ENCODE data around the gene OR2G2. TPM values are rescaled to one million over a fixed set of nuclear protein-coding genes. Genes with fewer than 3 reads are reported as not detected.

Gene OR2G2
- total RNA-seq, 1 experiment from 2014 or later = not detected

DNA sequence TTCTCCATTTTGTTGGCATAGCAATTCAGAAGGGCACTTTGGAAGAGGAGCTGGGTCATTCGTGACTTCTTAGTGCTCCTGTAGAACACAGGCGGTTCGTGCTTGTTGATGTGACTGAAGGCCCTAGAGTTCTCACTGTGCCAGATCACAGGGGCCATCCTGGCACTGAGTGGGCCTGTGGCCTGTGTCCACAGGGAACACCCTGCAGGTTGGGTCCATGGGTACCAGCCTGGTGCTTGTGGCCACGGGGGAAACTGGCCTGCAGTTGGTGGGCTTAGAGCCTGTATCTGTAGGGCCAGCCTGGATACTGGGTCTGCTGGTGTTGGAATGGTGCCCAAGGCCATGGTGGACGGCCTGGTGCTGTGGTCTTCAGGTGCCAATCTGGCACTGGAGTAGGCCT lies 26.5 kb downstream of the OR2G2 start:
- intact Hi-C loops (cut with micrococcal nuclease; ENCODE audit: unreplicated experiment) = no loop called here
- BruUV-seq (replicated peaks) = no TSS peak
- no peak for DNase-seq (ENCODE audit: low spot score)
- CTCF ChIA-PET = no interaction called here
- Histone ChIP-seq H3K9me3 (ENCODE audit: low read depth, low read length, poor library complexity, severe bottlenecking) (no peaks in the 10 kb centered on the region), H3K27ac (ENCODE audit: low read depth, low read length, poor library complexity, severe bottlenecking) (no peak overlapping the region), H3K27me3 (replicated peaks; ENCODE audit: insufficient read depth, low read depth, low read length, poor library complexity) (no peaks in the 10 kb centered on the region), H3K36me3 (ENCODE audit: insufficient read depth, low read length, poor library complexity, severe bottlenecking) (no peaks in the 10 kb centered on the region), H3K4me1 (ENCODE audit: insufficient read depth, low read length, poor library complexity, severe bottlenecking) (no peaks in the 10 kb centered on the region), H3K4me3 (ENCODE audit: low read depth, low read length, poor library complexity, severe bottlenecking) (no peak overlapping the region)
- POLR2A ChIA-PET (ENCODE audit: low non-redundant PET) = no interaction called here
- TF ChIP-seq, protein P1, sequence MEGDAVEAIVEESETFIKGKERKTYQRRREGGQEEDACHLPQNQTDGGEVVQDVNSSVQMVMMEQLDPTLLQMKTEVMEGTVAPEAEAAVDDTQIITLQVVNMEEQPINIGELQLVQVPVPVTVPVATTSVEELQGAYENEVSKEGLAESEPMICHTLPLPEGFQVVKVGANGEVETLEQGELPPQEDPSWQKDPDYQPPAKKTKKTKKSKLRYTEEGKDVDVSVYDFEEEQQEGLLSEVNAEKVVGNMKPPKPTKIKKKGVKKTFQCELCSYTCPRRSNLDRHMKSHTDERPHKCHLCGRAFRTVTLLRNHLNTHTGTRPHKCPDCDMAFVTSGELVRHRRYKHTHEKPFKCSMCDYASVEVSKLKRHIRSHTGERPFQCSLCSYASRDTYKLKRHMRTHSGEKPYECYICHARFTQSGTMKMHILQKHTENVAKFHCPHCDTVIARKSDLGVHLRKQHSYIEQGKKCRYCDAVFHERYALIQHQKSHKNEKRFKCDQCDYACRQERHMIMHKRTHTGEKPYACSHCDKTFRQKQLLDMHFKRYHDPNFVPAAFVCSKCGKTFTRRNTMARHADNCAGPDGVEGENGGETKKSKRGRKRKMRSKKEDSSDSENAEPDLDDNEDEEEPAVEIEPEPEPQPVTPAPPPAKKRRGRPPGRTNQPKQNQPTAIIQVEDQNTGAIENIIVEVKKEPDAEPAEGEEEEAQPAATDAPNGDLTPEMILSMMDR (conservative IDR thresholded peaks at IDR 0.05; ENCODE audit: low read depth, low read length) = no peak
- TF ChIP-seq EZH2 (IDR thresholded peaks at IDR 0.05; ENCODE audit: borderline replicate concordance, low read depth, low read length, poor library complexity, severe bottlenecking) = no peak

GRCh38 chr1:247627951-247628350 lies 39.8 kb downstream of the OR2G2 start:
- intact Hi-C loops (cut with micrococcal nuclease; ENCODE audit: unreplicated experiment) = no loop called here
- Histone ChIP-seq H3K27me3 (replicated peaks; ENCODE audit: insufficient read depth, low read depth, low read length, poor library complexity) (no peaks in the 10 kb centered on the region), H3K4me3 (ENCODE audit: low read depth, low read length, poor library complexity, severe bottlenecking) (no peak overlapping the region), H3K4me1 (ENCODE audit: insufficient read depth, low read length, poor library complexity, severe bottlenecking) (no peaks in the 10 kb centered on the region), H3K27ac (ENCODE audit: low read depth, low read length, poor library complexity, severe bottlenecking) (no peak overlapping the region), H3K9me3 (ENCODE audit: low read depth, low read length, poor library complexity, severe bottlenecking) (no peaks in the 10 kb centered on the region), H3K36me3 (ENCODE audit: insufficient read depth, low read length, poor library complexity, severe bottlenecking) (no peaks in the 10 kb centered on the region)
- ChIA-PET POLR2A (ENCODE audit: low non-redundant PET) (no interaction called here), CTCF (no interaction called here)
- TF ChIP-seq EZH2 (IDR thresholded peaks at IDR 0.05; ENCODE audit: borderline replicate concordance, low read depth, low read length, poor library complexity, severe bottlenecking) = no peak
- TF ChIP-seq, protein P1 (conservative IDR thresholded peaks at IDR 0.05; ENCODE audit: low read depth, low read length) = no peak
- BruUV-seq (replicated peaks) = no TSS peak
- DNase-seq (ENCODE audit: low spot score) = no peak

- DNase-seq (ENCODE audit: low spot score) = no peak
- CTCF ChIA-PET = no interaction called here
- POLR2A ChIA-PET (ENCODE audit: low non-redundant PET) = no interaction called here
- Histone ChIP-seq H3K36me3 (ENCODE audit: insufficient read depth, low read length, poor library complexity, severe bottlenecking) (no peaks in the 10 kb centered on the region), H3K27me3 (replicated peaks; ENCODE audit: insufficient read depth, low read depth, low read length, poor library complexity) (peaks cover 10% of the 10 kb centered on the region), H3K9me3 (ENCODE audit: low read depth, low read length, poor library complexity, severe bottlenecking) (no peaks in the 10 kb centered on the region), H3K27ac (ENCODE audit: low read depth, low read length, poor library complexity, severe bottlenecking) (no peak overlapping the region), H3K4me3 (ENCODE audit: low read depth, low read length, poor library complexity, severe bottlenecking) (no peak overlapping the region), H3K4me1 (ENCODE audit: insufficient read depth, low read length, poor library complexity, severe bottlenecking) (no peaks in the 10 kb centered on the region)
- BruUV-seq (replicated peaks) = no TSS peak
- TF ChIP-seq, protein P1 (conservative IDR thresholded peaks at IDR 0.05; ENCODE audit: low read depth, low read length) = no peak
- TF ChIP-seq EZH2 (IDR thresholded peaks at IDR 0.05; ENCODE audit: borderline replicate concordance, low read depth, low read length, poor library complexity, severe bottlenecking) = no peak
- intact Hi-C loops (cut with micrococcal nuclease; ENCODE audit: unreplicated experiment) = no loop called here
These were observed 49.9 kb downstream of the OR2G2 start for GRCh38 chr1:247638011-247638410.
